ENCODE results near the gene MDFIC.
A peak's percentile ranks its signal among the peaks of the same experiment; 100 is the strongest.

Gene MDFIC

GRCh38 chr7:115005251-115005650, 83.4 kb downstream of the MDFIC start:
- no peak for DNase-seq (ENCODE audit: extremely low read depth, low read depth)
- TF ChIP-seq CTCF (IDR thresholded peaks at IDR 0.05; ENCODE audit: low read depth, low read length): no peak

DNA sequence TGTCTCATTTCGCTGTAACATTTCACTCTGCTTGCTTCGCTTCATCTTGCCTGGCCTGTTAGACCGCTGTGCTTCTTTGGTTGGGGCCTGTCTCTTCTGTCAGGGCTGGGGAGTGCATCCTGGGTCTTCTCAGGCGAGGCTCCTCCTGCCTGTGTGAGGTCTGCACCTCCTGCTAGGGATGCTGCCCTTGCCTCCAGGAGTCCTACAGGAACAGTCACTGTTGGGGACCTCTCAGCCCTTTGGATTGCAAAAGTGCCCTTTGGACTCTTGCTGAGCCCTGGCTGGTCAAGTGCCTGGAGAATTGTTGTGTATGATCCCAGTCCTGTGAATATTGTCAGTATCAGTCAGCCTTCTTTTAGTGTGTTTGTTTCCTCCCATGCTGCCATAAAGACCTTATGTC, 84.1 kb downstream of the MDFIC start:
- no peak for TF ChIP-seq CTCF (IDR thresholded peaks at IDR 0.05; ENCODE audit: low read depth, low read length)
- DNase-seq (ENCODE audit: extremely low read depth, low read depth): no peak

GRCh38 chr7:115007751-115008150, 85.9 kb downstream of the MDFIC start:
- TF ChIP-seq CTCF (IDR thresholded peaks at IDR 0.05; ENCODE audit: low read depth, low read length): no peak
- no peak for DNase-seq (ENCODE audit: extremely low read depth, low read depth)

DNA sequence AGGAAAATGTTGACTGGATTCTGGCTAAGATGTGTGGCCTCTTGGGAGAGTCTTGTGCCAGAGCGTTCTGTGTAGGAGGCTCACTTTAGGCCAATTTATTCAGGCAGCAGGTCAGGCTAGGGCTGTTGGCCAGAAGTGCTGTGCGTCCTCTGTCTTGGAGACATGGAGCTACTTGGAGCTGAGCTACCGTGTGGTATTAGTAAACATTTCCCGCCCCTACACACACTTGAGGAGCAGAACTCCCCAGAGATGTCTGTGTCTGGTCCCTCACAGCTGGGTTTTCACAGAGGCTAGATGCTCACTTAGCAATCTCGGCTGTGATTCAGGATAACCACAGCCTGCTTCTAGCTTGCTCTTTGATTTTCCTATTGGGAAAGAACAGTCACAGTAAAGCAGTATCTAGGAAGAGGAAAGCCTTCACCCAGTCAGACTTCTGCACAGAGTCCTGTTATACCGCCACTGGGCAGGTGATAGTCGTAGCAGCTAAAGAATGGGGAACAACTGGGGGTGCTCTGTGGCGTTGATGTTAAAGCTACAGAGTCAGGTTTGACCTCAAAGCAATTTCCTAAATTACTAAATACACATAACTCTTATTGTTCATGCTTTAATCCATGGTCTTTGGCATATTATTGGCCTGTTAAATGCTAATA, 86.7 kb downstream of the MDFIC start:
- TF ChIP-seq CTCF (IDR thresholded peaks at IDR 0.05; ENCODE audit: low read depth, low read length): no peak
- peak; percentile 51 for DNase-seq (ENCODE audit: extremely low read depth, low read depth)

DNA sequence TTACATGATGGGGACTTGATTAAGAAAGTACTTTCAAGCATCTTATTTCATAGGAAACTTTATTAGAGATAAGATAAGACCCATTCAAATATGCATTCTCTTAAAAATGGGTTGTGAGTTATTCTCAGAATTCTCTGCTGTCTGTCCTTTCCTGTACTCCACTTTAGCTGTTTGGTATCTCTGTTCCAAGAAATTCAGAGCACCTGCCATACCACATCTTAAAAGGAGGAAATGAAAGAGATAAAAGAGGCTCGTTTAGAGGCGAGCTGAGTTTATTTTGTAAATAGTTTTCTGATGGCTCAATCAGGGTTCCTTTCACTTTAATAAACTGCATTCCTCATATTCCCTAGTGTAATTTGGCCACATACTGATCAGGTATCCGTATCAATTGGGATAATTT, 87.2 kb downstream of the MDFIC start:
- DNase-seq (ENCODE audit: extremely low read depth, low read depth): no peak
- TF ChIP-seq CTCF (IDR thresholded peaks at IDR 0.05; ENCODE audit: low read depth, low read length): no peak

DNA sequence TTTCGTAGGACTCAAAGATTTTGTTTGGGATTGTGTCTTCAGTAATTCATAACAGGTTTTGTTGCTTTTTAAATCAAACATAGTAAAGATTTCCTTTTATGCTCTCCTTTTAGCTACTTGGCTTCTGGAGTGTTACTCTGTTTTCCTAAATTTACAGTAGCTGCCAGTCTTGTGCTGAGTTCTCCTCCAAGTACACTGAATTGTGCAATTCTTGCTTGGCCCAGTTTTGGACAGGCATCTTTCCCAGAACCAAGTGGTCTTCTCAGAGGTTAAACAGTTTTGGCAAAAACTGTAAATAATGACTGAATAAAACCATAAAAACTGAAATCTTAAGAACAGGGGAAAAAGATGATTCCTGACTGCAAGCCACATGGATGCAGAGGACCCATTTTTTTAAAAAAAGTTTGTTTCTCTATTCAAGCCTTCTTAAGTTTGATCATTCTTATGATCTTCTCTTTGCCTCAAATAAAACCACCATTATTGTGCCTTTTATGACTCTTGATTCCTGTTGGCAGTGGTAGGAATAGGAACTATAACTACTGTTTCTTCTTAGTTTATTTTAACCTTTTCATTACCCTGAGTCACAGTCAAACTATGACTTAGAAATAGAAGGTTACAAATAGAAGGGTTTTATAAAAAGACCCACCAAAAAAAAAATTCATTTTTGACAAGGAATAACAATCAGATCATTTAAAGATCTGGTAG, 88.0 kb downstream of the MDFIC start:
- peak; percentile 76 for DNase-seq (ENCODE audit: extremely low read depth, low read depth)
- TF ChIP-seq CTCF (IDR thresholded peaks at IDR 0.05; ENCODE audit: low read depth, low read length): no peak

DNA sequence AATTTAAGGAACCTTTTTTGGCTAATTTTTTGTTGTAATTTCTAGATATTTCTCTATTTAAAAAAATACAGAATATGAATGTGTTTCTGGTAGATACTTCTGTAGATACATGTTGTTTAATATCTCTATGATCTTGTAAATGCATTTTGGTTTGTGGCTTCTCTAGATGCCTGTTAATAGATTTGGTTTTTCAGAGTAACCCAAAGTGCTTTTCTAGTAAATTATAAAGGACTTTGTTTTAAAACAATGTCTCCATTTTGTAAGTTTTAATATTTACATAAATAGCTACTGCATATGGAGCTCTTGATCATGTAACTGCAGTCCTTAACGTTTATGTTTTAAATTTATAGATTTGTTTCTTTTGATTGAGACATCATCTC, 88.5 kb downstream of the MDFIC start:
- no peak for TF ChIP-seq CTCF (IDR thresholded peaks at IDR 0.05; ENCODE audit: low read depth, low read length)
- no peak for DNase-seq (ENCODE audit: extremely low read depth, low read depth)

All from AG09319 (cell line).